GM12891 (cell line): Measurements from ENCODE around the gene FAM131B.

Experiments used
- DNase-seq: peaks from one replicate; pipeline ENCODE4 v3.0.0; 2011; ENCODE audit warnings: low spot score; ENCODE audit not compliant: insufficient read length
- FAIRE-seq: peaks from 2 replicates; lab custom pipeline; 2011; peaks lifted over from hg19 to GRCh38; lab: Jason Lieb, UNC
- PAX5 ChIP-seq: IDR thresholded peaks from 2 replicates; pipeline ENCODE4 v1.6.1; 2011; ENCODE audit warnings: low read length, moderate library complexity, mild to moderate bottlenecking; ENCODE audit not compliant: insufficient read depth, severe bottlenecking
- POLR2A ChIP-seq: IDR thresholded peaks from 2 replicates; pipeline ENCODE4 v1.6.1; 2011; ENCODE audit warnings: low read depth, low read length, control low read depth
- POLR2AphosphoS5 ChIP-seq: IDR thresholded peaks from 2 replicates; pipeline ENCODE4 v1.6.1; 2011; ENCODE audit warnings: low read depth, low read length, control low read depth
- POU2F2 ChIP-seq: IDR thresholded peaks from 2 replicates; pipeline ENCODE4 v1.6.1; 2011; ENCODE audit warnings: low read depth, mild to moderate bottlenecking, control low read depth, low read length, moderate library complexity
- SPI1 ChIP-seq: IDR thresholded peaks from 2 replicates; pipeline ENCODE4 v1.6.1; 2011; ENCODE audit warnings: low read depth, low read length, control low read depth
- TAF1 ChIP-seq: IDR thresholded peaks from 2 replicates; pipeline ENCODE4 v1.6.1; 2011; ENCODE audit warnings: low read depth, low read length, control low read depth

FAM131B gene

GRCh38 chr7:143369678-143370651 lies 7.5 kb upstream of the FAM131B start:
- no peak for TF ChIP-seq PAX5
- no peak for TF ChIP-seq TAF1
- TF ChIP-seq POLR2A = no peak
- TF ChIP-seq POLR2AphosphoS5 = no peak
- TF ChIP-seq SPI1 = no peak
- no peak for TF ChIP-seq POU2F2
- FAIRE-seq (no peak), DNase-seq (no peak)

GRCh38 chr7:143368387-143368786 lies 5.9 kb upstream of the FAM131B start:
- no peak for DNase-seq
- FAIRE-seq = no peak
- TF ChIP-seq SPI1 (no peak), POLR2AphosphoS5 (no peak), TAF1 (no peak), POU2F2 (no peak), PAX5 (no peak), POLR2A (no peak)

GRCh38 chr7:143367972-143368371 lies 5.5 kb upstream of the FAM131B start:
- no peak for TF ChIP-seq POLR2A
- TF ChIP-seq POLR2AphosphoS5 = no peak
- no peak for TF ChIP-seq POU2F2
- no peak for TF ChIP-seq SPI1
- TF ChIP-seq PAX5 = no peak
- no peak for TF ChIP-seq TAF1
- FAIRE-seq (no peak), DNase-seq (no peak)

DNA sequence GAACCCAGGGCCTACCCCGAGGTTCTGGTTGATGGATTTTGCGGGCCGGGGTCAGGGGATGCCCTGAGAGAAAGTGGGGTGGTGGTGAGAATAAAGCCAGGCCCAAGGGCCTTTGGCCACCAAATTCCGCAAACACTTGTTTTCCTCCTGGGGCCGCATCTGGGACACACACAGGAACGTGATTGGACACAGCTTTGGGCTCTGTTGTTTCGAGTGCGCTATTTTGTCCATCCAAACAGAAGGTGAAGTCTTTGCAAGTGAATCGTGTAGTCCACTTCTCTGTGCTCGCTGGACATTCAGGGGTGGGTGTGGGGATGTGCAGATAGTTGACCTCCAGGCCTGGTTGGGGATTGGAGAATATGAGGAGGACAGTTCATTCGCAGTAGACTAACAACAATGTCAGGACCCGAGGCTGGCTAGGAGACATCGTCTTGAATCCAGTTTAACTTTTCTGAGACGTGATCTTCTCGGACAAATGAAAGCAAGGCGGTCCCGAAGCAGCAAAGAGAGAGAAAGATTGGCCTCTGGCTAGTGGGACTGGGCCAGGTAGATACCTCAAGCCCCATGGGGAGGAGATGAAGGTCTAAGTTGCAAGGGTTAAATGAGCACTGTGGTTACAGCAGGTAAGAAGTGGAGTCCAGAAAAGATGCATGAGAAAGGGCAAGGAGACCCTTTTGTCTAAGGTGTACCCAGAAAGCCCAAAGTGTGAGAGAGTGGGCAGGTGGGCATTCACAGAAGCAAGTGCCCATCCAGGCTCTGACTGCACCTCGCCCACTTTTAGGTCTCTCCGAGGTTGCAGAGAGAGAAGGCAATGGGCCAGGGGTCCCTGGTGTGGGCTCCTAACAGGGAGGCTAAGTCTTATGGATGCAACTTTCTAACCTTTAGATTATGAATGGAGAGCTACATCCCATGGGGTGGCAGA lies 764 bp upstream of the FAM131B start:
- FAIRE-seq = no peak
- DNase-seq = no peak
- TF ChIP-seq POLR2A (no peak), POLR2AphosphoS5 (no peak), TAF1 (no peak), POU2F2 (no peak), SPI1 (no peak), PAX5 (no peak)

DNA sequence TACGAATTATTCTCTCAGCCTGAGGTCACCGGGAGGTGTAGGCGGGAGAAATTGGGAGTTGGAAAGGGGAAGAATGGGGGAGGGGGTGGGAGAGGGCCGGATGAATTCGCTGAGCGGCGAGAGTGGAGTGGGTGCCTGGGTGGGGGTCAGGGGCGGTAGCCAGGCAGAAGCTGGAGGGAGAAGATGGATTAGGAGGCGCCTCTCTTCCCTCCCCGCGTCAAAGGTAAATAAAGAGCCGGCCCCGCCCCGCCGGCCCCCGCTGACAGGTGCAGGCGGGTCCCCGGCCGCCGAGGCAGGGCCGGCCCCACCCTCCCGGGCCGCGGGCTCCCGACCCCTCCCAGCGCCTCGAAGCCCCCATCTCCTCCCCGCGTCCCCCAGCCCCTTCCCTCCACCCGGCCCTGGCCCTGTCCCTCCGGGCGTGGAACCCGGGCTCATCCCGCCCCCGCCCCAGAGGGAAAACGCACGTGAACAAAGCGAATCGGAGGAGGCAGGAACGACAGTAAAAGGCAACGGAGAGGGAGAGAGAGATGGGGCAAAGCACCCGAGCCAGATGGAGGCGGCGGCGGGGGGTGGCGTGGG lies 872 bp downstream of the FAM131B start:
- FAIRE-seq (no peak), DNase-seq (no peak)
- TF ChIP-seq POLR2AphosphoS5 = no peak
- TF ChIP-seq SPI1 = no peak
- TF ChIP-seq PAX5 = no peak
- no peak for TF ChIP-seq TAF1
- no peak for TF ChIP-seq POLR2A
- TF ChIP-seq POU2F2 = no peak

DNA sequence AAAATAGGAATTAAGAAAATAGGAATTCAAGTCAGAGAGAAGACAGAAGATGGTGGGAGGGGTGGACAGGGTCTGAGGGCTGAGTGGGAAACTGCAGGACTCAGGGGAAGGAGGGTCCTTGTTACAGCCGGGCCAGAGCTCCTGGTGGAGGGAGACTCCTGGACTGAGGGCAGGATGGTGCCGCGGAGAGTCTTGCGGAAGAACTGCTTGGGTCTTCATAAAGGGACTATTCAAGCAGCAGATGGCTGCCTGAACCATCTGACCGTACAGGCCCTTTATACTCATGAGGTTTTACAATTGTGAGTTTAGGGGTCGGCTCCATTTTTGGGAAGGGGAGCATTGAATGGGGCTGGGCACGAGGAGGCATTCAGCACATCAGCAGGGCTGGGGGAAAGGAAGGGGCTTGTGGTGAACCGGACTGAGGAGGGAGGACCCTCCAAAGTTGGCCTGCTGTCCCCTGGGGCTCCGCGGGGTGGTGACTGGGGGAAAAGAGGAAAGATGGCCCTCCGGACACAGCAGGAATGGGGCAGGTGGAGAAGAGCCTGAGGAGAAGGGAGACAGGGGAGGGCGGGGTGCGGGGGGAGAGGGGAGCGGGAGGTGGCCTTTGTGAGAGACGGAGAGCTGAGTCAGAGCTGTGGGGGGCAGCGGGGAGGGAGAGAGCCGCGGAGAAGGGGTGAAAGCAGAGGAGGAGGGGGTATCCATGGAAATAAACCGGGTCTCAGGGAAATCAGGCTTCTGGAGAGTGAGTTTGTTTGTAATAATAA lies 1.5 kb downstream of the FAM131B start:
- FAIRE-seq (no peak), DNase-seq (no peak)
- TF ChIP-seq PAX5 = no peak
- no peak for TF ChIP-seq POLR2A
- TF ChIP-seq SPI1 = no peak

GRCh38 chr7:143359771-143360353 lies 2.7 kb downstream of the FAM131B start:
- TF ChIP-seq PAX5 (no peak), SPI1 (peak; percentile 69)
- DNase-seq (no peak), FAIRE-seq (no peak)

- FAIRE-seq (no peak), DNase-seq (no peak)
- TF ChIP-seq POU2F2 (no peak), POLR2A (no peak), PAX5 (no peak), TAF1 (no peak), SPI1 (no peak), POLR2AphosphoS5 (no peak)
Observed at GRCh38 chr7:143358626-143359025, 3.9 kb downstream of the FAM131B start.

- FAIRE-seq (no peak), DNase-seq (no peak)
- TF ChIP-seq POLR2AphosphoS5 (no peak), TAF1 (no peak), PAX5 (no peak), POU2F2 (no peak), SPI1 (no peak), POLR2A (no peak)
Observed at GRCh38 chr7:143356414-143357050, 6.0 kb downstream of the FAM131B start.
